Fibroblast of skin of scalp (primary cell): Measurements from ENCODE around the gene INHBB.

Experiments
- DNase-seq: peaks from one replicate; pipeline ENCODE4 v3.0.0-alpha.2; 2013

The INHBB gene

GRCh38 chr2:120343433-120344105 lies 2.4 kb upstream of the INHBB start:
- DNase-seq: peak; percentile 84

GRCh38 chr2:120344214-120344975 lies 1.5 kb upstream of the INHBB start:
- peak; percentile 35 for DNase-seq

GRCh38 chr2:120344976-120345581 lies 857 bp upstream of the INHBB start:
- DNase-seq: no peak

GRCh38 chr2:120345608-120346007 lies 328 bp upstream of the INHBB start:
- DNase-seq: no peak

- DNase-seq: peak; percentile 34
These were observed 877 bp downstream of the INHBB start for GRCh38 chr2:120346667-120347358.

GRCh38 chr2:120347396-120348060 lies 1.6 kb downstream of the INHBB start:
- DNase-seq: no peak

GRCh38 chr2:120348134-120348736 lies 2.3 kb downstream of the INHBB start:
- DNase-seq: no peak

- DNase-seq: no peak
These were observed 3.0 kb downstream of the INHBB start for GRCh38 chr2:120348737-120349439.

- no peak for DNase-seq
These were observed 3.5 kb downstream of the INHBB start for GRCh38 chr2:120349440-120349921.

- DNase-seq: no peak
These were observed 4.1 kb downstream of the INHBB start for GRCh38 chr2:120350080-120350479.

GRCh38 chr2:120350801-120351320 lies 4.9 kb downstream of the INHBB start:
- no peak for DNase-seq

- no peak for DNase-seq
These were observed 7.0 kb downstream of the INHBB start for GRCh38 chr2:120352696-120353590.

GRCh38 chr2:120353591-120353898 lies 7.6 kb downstream of the INHBB start:
- no peak for DNase-seq

GRCh38 chr2:120353931-120354330 lies 8.0 kb downstream of the INHBB start:
- DNase-seq: no peak

- no peak for DNase-seq
These were observed 8.5 kb downstream of the INHBB start for GRCh38 chr2:120354467-120354866.

- DNase-seq: no peak
These were observed 9.2 kb downstream of the INHBB start for GRCh38 chr2:120354935-120355779.

- DNase-seq: no peak
These were observed 9.9 kb downstream of the INHBB start for GRCh38 chr2:120355780-120356266.

GRCh38 chr2:120357768-120358167 lies 11.8 kb downstream of the INHBB start:
- no peak for DNase-seq
